NCI-H187 treated with DMSO at 0.1 percent for 48 hours (cell line): ENCODE results near the gene SCAMP5.
A peak's percentile ranks its signal among the peaks of the same experiment; 100 is the strongest.

Source experiments
- DNase-seq: peaks from one replicate; lab custom pipeline; 2025; lab: John Stamatoyannopoulos, UW

Gene SCAMP5

GRCh38 chr15:74995182-74995778 lies at the start of gene SCAMP5:
SCAMP5 (plus strand) TSS chr15:74995563; CDS start chr15:75011840, 16,277 bp downstream.
- DNase-seq = peak; percentile 84

- DNase-seq = no peak
Measured at GRCh38 chr15:74950078-74950908, 45.1 kb upstream of the SCAMP5 start.

GRCh38 chr15:74951006-74951405 lies 44.4 kb upstream of the SCAMP5 start:
- DNase-seq = no peak

GRCh38 chr15:74954515-74954914 lies 40.8 kb upstream of the SCAMP5 start:
- DNase-seq = no peak

GRCh38 chr15:74955017-74955416 lies 40.3 kb upstream of the SCAMP5 start:
- DNase-seq = no peak

- no peak for DNase-seq
Measured at GRCh38 chr15:74955796-74956647, 39.3 kb upstream of the SCAMP5 start.

- no peak for DNase-seq
Measured at GRCh38 chr15:74956648-74957475, 38.5 kb upstream of the SCAMP5 start, which contains the start of gene RPP25. RPP25 (minus strand) TSS chr15:74956772; CDS start chr15:74956583, 189 bp downstream.

GRCh38 chr15:74957476-74958035 lies 37.8 kb upstream of the SCAMP5 start:
- DNase-seq = no peak

GRCh38 chr15:74958320-74958907 lies 36.9 kb upstream of the SCAMP5 start:
- DNase-seq = no peak

GRCh38 chr15:74958908-74959585 lies 36.3 kb upstream of the SCAMP5 start:
- no peak for DNase-seq

- no peak for DNase-seq
Measured at GRCh38 chr15:74959586-74959939, 35.8 kb upstream of the SCAMP5 start.

- no peak for DNase-seq
Measured at GRCh38 chr15:74960286-74960685, 35.1 kb upstream of the SCAMP5 start.

- DNase-seq = no peak
Measured at GRCh38 chr15:74960995-74961588, 34.3 kb upstream of the SCAMP5 start.

- DNase-seq = no peak
Measured at GRCh38 chr15:74961616-74962015, 33.7 kb upstream of the SCAMP5 start.

GRCh38 chr15:74962219-74962618 lies 33.1 kb upstream of the SCAMP5 start:
- DNase-seq = no peak

GRCh38 chr15:74962671-74963070 lies 32.7 kb upstream of the SCAMP5 start:
- no peak for DNase-seq

- no peak for DNase-seq
Measured at GRCh38 chr15:74963213-74963612, 32.1 kb upstream of the SCAMP5 start.

- no peak for DNase-seq
Measured at GRCh38 chr15:74964794-74965193, 30.6 kb upstream of the SCAMP5 start.

GRCh38 chr15:74967670-74968069 lies 27.7 kb upstream of the SCAMP5 start:
- no peak for DNase-seq

- DNase-seq = no peak
Measured at GRCh38 chr15:74976159-74976558, 19.2 kb upstream of the SCAMP5 start.
